ENCODE measurements around the gene PCDHA13. TPM values are rescaled to one million over a fixed set of nuclear protein-coding genes. Genes with fewer than 3 reads are reported as not detected.
"Not testable (repeated sequence)": the region's sequence is repeated elsewhere in the genome, so short reads cannot be mapped to it uniquely, and the experiment has no call there.

Gene PCDHA13, protein sequence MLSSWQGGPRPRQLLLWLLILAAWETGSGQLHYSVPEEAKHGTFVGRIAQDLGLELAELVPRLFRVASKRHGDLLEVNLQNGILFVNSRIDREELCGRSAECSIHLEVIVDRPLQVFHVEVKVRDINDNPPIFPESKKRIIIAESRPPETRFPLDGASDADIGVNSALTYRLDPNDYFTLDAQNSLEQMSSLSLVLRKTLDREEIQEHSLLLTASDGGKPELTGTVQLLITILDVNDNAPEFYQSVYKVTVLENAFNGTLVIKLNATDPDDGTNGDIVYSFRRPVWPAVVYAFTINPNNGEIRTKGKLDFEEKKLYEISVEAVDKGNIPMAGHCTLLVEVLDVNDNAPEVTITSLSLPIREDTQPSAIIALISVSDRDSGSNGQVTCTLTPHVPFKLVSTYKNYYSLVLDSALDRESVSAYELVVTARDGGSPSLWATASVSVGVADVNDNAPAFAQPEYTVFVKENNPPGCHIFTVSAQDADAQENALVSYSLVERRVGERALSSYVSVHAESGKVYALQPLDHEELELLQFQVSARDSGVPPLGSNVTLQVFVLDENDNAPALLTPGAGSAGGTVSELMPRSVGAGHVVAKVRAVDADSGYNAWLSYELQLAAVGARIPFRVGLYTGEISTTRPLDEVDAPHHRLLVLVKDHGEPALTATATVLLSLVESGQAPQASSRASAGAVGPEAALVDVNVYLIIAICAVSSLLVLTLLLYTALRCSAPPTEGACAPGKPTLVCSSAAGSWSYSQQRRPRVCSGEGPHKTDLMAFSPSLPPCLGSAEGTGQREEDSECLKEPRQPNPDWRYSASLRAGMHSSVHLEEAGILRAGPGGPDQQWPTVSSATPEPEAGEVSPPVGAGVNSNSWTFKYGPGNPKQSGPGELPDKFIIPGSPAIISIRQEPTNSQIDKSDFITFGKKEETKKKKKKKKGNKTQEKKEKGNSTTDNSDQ
- 0.97 TPM for total RNA-seq
- long read RNA-seq, full-length matches to known transcripts: 1 of 2 reads
- long read RNA-seq, partial matches to known transcripts: 0 of 2 reads
- long read RNA-seq, other reads (novel, unspliced or antisense): 1 of 2 reads

DNA sequence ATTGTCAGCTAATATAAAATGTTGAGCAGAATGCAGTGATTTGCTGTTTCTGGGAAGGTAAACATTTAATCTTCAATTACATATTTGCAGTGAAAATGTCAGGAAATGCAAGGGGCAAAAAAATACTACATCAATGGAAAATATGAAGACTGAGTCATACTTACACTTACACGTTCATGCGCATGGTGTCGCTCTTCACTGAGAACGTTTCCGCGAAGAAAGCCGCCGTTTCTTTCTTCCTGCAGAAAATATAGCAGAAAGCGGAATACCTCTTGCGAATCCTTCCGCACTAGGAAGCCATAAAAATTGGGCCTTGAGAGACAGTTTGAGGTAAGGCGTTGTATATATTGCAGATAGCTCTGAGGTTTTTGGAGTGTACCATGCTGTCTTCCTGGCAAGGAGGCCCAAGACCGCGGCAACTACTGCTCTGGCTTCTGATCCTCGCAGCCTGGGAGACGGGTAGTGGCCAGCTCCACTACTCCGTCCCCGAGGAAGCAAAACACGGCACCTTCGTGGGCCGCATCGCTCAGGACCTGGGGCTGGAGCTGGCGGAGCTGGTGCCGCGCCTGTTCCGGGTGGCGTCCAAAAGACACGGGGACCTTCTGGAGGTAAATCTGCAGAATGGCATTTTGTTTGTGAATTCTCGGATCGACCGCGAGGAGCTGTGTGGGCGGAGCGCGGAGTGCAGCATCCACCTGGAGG lies at the start of gene PCDHA13:
TSS of gene PCDHA13 (plus strand) at position 236 of the 702 bp plus-strand sequence. CDS start at position 381, 145 bp downstream.
- peak; percentile 41 for DNase-seq

DNA sequence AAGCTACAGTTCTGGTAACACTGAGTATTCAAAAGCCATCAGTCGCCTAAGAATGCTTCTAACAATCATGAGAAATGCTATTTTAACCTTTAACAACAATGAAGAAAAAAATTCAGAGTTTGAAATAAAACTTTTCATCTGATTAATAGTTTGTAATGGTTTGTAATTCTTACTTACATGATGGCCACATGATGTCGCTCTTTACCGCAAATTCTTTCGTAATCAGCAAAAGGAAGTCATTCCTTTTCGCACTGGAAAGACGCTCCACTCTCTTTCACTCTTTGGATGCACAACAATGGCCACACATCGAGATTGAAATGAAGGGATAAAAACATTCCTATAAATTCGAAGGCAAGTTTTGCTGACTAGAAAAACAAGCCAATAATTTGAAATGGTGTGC lies 47.9 kb upstream of the PCDHA13 start, which contains the start of gene PCDHA7:
TSS of gene PCDHA7 (plus strand) at position 277 of the 400 bp plus-strand sequence. CDS start at position 392, 115 bp downstream.
- DNase-seq (no peak), ATAC-seq (no peak)
- Histone ChIP-seq H3K4me1 (no peaks in the 10 kb centered on the region), H3K4me3 (peak within 1 kb of the TSS; percentile 28), H3K36me3 (no peaks in the 10 kb centered on the region), H3K9me3 (peaks cover 20% of the 10 kb centered on the region), H3K27ac (no peak within 1 kb of the TSS), H3K27me3 (ENCODE audit: low read depth) (peaks cover 28% of the 10 kb centered on the region)
- TF ChIP-seq, protein P1, sequence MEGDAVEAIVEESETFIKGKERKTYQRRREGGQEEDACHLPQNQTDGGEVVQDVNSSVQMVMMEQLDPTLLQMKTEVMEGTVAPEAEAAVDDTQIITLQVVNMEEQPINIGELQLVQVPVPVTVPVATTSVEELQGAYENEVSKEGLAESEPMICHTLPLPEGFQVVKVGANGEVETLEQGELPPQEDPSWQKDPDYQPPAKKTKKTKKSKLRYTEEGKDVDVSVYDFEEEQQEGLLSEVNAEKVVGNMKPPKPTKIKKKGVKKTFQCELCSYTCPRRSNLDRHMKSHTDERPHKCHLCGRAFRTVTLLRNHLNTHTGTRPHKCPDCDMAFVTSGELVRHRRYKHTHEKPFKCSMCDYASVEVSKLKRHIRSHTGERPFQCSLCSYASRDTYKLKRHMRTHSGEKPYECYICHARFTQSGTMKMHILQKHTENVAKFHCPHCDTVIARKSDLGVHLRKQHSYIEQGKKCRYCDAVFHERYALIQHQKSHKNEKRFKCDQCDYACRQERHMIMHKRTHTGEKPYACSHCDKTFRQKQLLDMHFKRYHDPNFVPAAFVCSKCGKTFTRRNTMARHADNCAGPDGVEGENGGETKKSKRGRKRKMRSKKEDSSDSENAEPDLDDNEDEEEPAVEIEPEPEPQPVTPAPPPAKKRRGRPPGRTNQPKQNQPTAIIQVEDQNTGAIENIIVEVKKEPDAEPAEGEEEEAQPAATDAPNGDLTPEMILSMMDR (IDR thresholded peaks at IDR 0.05): no peak
- intact Hi-C loops (cut with DNase I): no loop called here

More for the DNA sequence above, at the start of gene PCDHA13:
- H3K9me3 ChIP-seq: peaks cover 4% of the 10 kb centered on the region
- H3K4me3 ChIP-seq: peak within 1 kb of the TSS; percentile 37
- no peaks in the 10 kb centered on the region for H3K36me3 ChIP-seq
- ATAC-seq: peak; percentile 45 to 89
- H3K4me1 ChIP-seq: no peaks in the 10 kb centered on the region
- TF ChIP-seq, protein P1 (IDR thresholded peaks at IDR 0.05): peak; percentile 31
- intact Hi-C loops (cut with DNase I): loop anchor here (10.0 kb wide), 1 partner anchor 163 kb away; no protein-coding TSS in a partner anchor
- no peak within 1 kb of the TSS for H3K27ac ChIP-seq
- H3K27me3 ChIP-seq (ENCODE audit: low read depth): peaks cover 5% of the 10 kb centered on the region

DNA sequence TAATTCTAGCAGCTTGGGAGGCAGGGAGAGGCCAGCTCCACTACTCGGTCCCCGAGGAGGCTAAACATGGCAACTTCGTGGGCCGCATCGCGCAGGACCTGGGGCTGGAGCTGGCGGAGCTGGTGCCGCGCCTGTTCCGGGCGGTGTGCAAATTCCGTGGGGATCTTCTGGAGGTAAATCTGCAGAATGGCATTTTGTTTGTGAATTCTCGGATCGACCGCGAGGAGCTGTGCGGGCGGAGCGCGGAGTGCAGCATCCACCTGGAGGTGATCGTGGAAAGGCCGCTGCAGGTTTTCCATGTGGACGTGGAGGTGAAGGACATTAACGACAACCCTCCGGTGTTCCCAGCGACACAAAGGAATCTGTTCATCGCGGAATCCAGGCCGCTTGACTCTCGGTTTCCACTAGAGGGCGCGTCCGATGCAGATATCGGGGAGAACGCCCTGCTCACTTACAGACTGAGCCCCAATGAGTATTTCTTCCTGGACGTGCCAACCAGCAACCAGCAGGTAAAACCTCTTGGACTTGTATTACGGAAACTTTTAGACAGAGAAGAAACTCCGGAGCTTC lies 47.4 kb upstream of the PCDHA13 start:
- H3K9me3 ChIP-seq: peaks cover 15% of the 10 kb centered on the region
- H3K4me3 ChIP-seq: peak overlapping the region; percentile 28
- peaks cover 27% of the 10 kb centered on the region for H3K27me3 ChIP-seq (ENCODE audit: low read depth)
- H3K4me1 ChIP-seq; H3K36me3 ChIP-seq; intact Hi-C loops (cut with DNase I); ATAC-seq; DNase-seq; H3K27ac ChIP-seq: not testable (repeated sequence)

DNA sequence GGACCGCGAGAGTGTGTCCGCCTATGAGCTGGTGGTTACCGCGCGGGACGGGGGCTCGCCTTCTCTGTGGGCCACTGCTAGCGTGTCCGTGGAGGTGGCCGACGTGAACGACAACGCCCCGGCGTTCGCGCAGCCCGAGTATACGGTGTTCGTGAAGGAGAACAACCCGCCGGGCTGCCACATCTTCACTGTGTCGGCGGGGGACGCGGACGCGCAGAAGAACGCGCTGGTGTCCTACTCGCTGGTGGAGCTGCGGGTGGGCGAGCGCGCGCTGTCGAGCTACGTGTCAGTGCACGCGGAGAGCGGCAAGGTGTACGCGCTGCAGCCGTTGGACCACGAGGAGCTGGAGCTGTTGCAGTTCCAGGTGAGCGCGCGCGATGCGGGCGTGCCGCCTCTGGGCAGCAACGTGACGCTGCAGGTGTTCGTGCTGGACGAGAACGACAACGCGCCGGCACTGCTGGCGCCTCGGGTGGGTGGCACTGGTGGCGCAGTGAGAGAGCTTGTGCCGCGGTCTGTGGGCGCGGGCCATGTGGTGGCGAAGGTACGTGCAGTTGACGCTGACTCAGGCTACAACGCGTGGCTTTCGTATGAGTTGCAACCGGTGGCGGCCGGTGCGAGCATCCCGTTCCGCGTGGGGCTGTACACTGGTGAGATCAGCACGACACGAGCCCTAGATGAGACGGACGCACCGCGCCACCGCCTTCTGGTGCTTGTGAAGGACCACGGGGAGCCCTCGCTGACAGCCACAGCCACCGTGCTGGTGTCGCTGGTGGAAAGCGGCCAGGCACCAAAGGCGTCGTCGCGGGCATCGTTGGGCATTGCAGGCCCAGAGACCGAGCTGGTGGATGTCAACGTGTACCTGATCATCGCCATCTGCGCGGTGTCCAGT lies 46.1 kb upstream of the PCDHA13 start:
- no peaks in the 10 kb centered on the region for H3K36me3 ChIP-seq
- intact Hi-C loops (cut with DNase I): no loop called here
- TF ChIP-seq, protein P1 (IDR thresholded peaks at IDR 0.05): no peak
- ATAC-seq (no peak), DNase-seq (no peak)
- peaks cover 8% of the 10 kb centered on the region for H3K9me3 ChIP-seq
- H3K27ac ChIP-seq: no peak overlapping the region
- no peak overlapping the region for H3K4me3 ChIP-seq
- peaks cover 23% of the 10 kb centered on the region for H3K27me3 ChIP-seq (ENCODE audit: low read depth)
- H3K4me1 ChIP-seq: no peaks in the 10 kb centered on the region

Data from lower lobe of right lung (tissue), 2 donors.